ENCODE data around the gene UNC13D. TPM values are rescaled to one million over a fixed set of nuclear protein-coding genes. Genes with fewer than 3 reads are reported as not detected.

UNC13D gene
- total RNA-seq, 4 donors from 2014 or later: 3.2 to 27.1 (median 8.2) TPM

DNA sequence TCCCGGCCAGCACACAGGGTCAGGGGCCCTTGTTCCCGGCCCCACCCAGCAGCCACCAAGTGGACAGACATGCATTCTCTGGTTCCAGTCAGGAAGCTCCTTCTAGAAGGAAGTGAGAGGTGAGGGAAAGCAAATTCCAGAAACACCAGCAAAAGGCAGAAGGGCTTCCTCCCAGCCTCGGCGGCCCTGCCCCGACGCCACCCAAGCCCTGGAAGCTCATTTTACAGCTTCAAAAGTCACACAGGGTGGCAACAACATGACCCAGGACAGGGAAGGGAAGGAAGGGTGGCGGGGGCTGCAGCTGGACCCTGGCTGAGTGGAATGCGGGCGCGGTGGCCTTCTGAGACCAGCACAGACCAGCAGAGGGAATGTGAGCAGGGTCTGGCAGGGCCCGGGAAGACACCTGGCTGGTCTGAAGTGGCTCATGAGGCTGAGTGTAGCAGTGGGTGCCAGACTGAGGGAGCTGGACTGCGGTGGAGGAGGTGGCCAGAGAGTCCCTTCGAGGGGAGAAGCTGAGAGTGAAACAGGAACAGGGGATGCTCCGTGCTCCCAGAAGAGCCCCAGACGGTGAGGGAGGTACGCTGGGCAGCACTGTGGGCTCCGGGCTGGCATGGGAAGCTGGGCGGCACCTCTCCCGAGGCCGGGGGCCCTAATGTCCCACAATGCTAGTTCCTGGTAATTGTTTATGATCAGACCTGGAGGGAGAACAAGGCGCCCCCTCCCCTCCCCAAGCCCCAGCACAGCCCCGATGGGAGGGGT is 1.9 kb upstream of the UNC13D start:
- ATAC-seq (ENCODE audit: low FRiP score) (no peak), DNase-seq (ENCODE audit: low spot score) (no peak)
- TF ChIP-seq, protein P1, sequence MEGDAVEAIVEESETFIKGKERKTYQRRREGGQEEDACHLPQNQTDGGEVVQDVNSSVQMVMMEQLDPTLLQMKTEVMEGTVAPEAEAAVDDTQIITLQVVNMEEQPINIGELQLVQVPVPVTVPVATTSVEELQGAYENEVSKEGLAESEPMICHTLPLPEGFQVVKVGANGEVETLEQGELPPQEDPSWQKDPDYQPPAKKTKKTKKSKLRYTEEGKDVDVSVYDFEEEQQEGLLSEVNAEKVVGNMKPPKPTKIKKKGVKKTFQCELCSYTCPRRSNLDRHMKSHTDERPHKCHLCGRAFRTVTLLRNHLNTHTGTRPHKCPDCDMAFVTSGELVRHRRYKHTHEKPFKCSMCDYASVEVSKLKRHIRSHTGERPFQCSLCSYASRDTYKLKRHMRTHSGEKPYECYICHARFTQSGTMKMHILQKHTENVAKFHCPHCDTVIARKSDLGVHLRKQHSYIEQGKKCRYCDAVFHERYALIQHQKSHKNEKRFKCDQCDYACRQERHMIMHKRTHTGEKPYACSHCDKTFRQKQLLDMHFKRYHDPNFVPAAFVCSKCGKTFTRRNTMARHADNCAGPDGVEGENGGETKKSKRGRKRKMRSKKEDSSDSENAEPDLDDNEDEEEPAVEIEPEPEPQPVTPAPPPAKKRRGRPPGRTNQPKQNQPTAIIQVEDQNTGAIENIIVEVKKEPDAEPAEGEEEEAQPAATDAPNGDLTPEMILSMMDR (IDR thresholded peaks at IDR 0.05): no peak

DNA sequence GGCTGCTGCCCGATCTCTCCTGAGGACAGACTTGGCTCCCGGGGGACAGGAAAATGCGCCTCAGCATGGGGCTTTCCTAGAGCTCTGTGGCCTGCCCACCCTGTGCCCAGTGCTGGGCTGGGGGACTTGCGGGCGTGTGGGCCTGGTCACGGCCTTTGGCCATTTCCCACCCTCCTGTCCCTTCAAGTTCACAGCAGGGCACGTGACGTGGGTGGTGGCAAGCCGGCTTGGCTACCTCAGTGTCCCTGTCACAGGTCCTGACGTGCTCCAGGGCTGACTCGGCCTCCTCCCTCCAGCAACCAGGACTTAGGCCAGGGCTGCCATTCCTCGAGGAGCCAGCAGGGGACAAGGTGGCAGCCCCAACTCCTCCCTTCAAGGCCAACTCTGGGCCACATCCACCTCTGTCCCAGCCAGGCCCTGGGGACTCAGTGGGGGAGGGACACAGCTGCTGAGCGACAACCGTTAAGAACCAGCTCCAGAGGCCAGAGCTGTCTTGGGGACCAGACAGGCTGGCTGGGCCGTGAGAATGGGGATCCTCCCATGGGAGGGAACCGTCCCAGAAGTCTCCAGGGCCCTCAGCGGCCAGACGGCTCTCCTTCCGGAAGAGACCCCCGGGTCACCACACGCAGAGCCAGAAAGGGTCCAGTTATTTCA is 981 bp upstream of the UNC13D start:
- TF ChIP-seq, protein P1 (IDR thresholded peaks at IDR 0.05): peak in 2 of 3 donors; percentile 33 to 68
- no peak for DNase-seq (ENCODE audit: low spot score)

DNA sequence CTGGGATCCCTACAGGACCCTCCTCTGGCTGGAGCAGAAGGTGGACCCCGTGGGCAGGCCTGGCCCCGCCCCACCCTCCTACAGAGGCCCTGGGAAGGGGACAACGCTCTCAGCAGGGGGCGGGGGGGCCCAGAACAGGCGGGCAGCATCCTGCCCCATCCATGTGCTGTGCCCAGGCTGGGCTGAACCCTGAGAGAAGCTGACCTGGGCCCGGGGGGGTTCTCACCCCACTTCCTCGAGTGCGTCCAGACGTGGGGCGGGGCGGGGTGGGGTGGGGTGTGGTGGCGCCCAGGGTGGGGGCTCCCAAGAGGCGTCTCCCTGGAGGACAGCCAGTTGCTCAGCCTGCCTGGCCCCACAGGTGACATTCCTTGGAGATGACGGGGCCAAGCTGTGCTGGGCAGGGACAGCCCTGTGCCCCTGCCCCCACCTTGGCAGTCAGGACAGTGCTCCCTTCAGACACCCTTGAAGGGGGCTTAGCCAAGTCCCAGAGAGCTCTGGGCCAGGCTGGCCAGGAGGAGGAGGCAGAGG is 390 bp upstream of the UNC13D start:
- ATAC-seq (ENCODE audit: low FRiP score): peak; percentile 6
- DNase-seq (ENCODE audit: low spot score): no peak
- TF ChIP-seq, protein P1 (IDR thresholded peaks at IDR 0.05): no peak

More for the DNA sequence above, 981 bp upstream of the UNC13D start:
- ATAC-seq (ENCODE audit: low FRiP score): peak; percentile 49

DNA sequence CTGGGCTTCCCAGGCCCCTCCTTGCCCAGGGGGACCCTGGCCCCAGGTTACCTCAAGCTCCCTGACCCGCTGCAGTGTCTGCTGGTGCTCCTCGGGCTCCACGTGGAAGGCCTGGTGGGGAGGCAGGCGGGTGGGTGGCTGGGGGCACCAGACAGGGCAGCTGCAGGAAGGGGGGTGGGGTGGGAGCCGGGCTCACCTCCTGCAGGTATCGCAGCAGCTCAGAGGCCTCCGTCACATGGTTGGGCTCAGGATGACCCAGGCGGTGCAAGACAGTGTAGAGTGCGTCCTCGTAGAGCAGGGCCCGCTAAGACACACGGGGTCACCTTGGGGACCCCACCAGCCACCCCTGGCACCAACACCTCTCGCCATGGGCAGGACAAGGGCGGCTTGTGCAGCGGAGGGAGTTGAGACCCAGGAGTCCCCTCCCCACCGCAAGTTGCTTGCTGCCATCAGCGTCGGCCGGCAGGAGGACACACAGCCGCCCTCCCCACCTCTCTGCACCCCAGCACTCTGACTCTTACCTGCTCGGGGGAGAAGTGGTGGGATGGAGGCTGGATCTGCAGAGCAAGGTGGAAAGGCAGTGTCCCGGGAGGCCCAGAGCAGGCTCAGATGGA is 1.1 kb downstream of the UNC13D start:
- DNase-seq (ENCODE audit: low spot score) (no peak), ATAC-seq (ENCODE audit: low FRiP score) (no peak)
- TF ChIP-seq, protein P1 (IDR thresholded peaks at IDR 0.05): no peak

DNA sequence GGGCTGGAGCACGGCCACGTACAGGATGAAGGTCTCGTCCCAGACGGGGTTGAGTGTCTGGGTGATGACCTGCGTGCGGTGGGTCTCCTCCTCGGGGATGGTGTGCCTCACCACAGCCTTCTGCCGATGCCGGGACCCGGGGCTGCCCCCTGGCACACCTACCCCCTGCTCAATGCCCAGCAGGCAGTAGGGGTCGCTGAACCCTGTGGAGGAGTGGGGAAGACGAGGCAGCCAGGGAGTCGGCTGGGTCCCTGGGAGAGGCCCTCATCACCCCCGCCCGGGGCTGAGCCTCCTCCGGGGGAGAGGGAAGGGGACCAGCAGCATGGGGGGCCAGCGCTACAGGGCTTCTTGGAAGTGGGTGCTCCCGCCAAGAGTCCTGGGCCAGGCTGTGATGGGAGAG is 1.8 kb downstream of the UNC13D start:
- TF ChIP-seq, protein P1 (IDR thresholded peaks at IDR 0.05): no peak
- no peak for DNase-seq (ENCODE audit: low spot score)
- no peak for ATAC-seq (ENCODE audit: low FRiP score)

DNA sequence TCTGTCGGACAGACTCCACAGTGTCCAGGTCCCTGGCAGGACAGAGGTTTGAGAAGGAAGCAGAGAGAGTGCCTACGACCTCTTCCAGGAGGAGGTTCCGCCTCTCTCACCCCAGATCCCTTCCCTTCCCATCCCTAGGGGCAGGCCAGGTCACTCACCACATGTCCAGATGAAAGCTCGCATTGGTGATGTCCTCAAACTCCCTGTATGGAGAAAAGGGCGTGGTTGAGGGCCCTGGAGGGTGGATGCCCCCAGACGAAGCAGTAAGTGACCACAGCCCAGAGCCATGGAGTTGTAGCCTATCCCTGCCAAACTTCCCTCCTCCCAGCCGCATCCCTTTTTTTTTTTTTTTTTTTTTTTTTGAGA is 3.4 kb downstream of the UNC13D start:
- TF ChIP-seq, protein P1 (IDR thresholded peaks at IDR 0.05): no peak
- no peak for ATAC-seq (ENCODE audit: low FRiP score)
- no peak for DNase-seq (ENCODE audit: low spot score)
